DMS79 (cell line): ENCODE measurements around the gene GRHL3.
A peak's percentile ranks its signal among the peaks of the same experiment; 100 is the strongest.

ENCODE experiments used
- DNase-seq: peaks from one replicate; lab custom pipeline; 2025; lab: John Stamatoyannopoulos, UW

The GRHL3 gene

GRCh38 chr1:24374891-24375786 lies 56.0 kb downstream of the GRHL3 start:
- DNase-seq: no peak

GRCh38 chr1:24379733-24380315 lies 60.7 kb downstream of the GRHL3 start:
- DNase-seq: no peak

- no peak for DNase-seq
Observed at GRCh38 chr1:24380508-24380907, 61.4 kb downstream of the GRHL3 start.

DNA sequence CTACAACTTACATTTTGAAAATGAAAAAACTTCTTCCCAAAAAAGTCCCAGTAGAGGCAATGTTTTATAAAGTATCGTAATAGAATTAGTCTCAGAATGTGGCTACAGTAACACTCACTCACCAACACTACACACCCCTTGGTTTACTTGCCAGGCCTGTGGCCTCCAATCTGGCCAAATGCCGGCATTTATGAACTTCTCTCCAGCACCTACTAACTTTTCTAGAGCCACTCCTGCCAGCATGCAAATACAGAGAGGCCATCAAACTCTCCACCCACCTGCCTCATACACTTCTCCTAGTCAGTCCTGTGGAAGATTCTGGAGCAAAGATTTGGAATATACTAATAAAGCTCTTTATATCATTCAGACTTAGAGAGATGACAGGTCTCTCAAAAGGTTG lies 62.1 kb downstream of the GRHL3 start:
- no peak for DNase-seq

GRCh38 chr1:24382165-24382577 lies 63.0 kb downstream of the GRHL3 start:
- no peak for DNase-seq

GRCh38 chr1:24383381-24383940 lies 64.3 kb downstream of the GRHL3 start:
- DNase-seq: no peak

DNA sequence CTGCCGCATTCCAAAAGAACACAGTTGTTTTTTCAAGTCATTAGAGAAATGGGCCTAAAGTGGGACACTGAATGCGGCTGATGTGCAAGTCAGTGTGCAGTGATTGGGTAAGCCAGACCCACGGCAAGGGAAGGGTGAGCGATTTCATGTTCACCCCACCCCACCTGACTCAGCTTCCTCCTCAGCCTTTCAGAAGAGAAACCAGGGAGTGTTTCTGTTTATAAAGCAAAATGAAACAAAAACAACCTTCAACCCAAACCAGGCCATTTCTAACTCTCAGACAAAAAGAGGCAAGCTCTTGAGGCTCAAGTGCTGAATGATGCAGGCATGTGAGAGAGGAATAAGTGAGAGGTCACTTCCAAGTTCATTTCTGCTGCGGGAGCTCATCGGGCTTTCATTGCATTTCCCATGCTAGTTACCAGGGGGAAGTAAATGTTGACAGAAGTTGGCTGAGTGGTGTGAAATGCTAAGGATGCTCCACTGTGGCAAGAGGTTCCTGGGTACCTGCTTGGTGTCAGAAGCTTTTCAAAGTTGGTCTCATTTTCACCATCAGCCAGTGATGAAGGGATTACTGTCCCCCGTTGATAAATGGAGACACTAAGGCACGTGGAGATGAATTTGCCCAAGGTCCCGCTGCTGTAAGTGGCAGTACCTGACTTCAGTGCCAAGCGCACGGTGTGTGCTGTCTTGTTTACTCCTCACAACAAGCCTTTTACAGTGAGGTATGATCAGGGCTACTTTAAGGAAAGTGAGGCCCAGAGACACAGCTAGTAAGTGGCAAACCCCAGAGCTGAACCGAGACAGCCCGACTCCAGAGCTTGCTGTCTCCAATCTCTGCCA lies 65.3 kb downstream of the GRHL3 start:
- no peak for DNase-seq

GRCh38 chr1:24385160-24385940 lies 66.2 kb downstream of the GRHL3 start:
- no peak for DNase-seq

DNA sequence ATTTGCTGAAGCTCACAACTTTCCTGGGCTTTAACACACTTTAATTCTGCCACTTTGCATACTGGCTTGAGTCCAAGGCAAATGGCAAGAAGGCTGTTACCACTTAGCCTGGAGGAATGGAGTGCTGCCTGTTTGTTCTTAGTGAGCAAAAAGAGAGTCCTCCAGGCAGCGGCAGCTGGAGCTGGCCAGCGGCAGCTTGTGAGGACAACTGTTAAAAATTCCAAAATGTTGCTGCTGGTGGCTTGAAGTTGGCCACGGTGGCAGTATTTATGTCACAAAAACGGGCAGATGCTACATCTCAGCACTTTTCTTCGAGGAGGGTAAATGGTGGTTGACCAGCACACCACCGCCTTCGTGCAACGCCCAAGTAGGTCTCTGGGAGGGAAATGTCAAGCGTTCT lies 67.1 kb downstream of the GRHL3 start:
- peak; percentile 88 for DNase-seq

- no peak for DNase-seq
Observed at GRCh38 chr1:24386931-24387330, 67.8 kb downstream of the GRHL3 start.

DNA sequence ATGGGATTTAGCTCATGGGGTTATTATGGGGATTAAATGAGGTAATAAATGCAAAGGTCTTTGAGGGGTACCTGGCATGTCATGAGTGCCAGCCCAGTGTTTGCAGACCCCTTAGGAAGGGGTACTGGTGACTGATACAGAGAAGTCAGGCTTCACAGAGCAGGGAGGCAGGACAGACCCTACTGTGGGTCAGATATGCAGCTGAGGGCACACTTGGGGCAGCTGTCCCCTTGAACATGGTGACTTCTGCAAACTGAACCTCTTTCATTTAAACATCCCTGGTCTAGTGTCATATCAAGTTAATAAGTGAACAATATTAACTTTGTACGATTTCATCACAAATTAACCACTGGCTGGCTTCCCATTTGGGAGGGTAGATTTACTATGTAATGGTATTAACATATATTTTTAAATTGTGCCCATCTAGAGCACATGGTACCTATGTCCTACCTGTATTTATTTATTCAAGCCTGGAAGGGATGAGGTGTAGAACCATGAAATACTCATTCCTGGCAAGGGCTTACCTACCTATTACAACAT lies 68.5 kb downstream of the GRHL3 start:
- no peak for DNase-seq

- DNase-seq: no peak
Observed at GRCh38 chr1:24388331-24388885, 69.3 kb downstream of the GRHL3 start.

- no peak for DNase-seq
Observed at GRCh38 chr1:24389231-24389678, 70.1 kb downstream of the GRHL3 start.

DNA sequence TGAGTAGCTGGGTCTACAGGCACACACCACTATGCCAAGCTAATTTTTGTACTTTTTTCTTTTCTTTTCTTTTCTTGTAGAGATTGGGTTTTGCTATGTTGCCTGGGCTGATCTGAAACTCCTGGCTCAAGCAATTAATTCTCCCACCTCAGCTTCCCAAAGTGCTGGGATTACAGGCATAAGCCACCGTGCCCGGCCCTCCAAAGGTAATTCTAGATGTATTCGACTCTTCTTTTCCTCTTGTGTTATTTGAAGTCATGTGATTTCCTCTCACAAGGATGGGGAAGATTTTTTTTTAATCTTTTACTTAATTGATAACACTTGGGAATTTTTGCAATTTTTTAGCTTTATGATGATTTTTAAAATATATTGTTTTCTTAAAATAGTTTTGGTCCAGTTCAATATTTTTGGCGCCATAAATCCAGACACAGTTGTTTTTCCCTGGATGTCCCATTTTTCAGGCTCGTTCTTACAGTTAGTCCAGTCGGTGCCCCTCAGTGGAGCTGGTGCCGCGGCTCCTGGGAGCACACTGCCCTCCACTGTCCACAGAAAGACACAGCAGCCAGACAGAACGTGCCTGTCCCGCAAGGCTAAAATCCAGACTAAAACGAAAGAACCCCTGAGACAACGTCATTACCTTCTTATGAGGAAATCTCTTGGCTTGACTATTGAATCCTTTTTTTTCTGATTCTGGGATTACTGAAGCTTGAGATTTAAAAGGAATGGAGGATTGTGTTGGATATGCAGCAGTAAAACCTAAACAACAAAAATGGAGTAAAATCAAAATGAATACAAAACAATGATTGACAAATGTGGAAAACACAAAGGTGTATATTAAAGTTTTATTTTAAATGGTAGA lies 72.0 kb downstream of the GRHL3 start:
- peak; percentile 33 for DNase-seq

DNA sequence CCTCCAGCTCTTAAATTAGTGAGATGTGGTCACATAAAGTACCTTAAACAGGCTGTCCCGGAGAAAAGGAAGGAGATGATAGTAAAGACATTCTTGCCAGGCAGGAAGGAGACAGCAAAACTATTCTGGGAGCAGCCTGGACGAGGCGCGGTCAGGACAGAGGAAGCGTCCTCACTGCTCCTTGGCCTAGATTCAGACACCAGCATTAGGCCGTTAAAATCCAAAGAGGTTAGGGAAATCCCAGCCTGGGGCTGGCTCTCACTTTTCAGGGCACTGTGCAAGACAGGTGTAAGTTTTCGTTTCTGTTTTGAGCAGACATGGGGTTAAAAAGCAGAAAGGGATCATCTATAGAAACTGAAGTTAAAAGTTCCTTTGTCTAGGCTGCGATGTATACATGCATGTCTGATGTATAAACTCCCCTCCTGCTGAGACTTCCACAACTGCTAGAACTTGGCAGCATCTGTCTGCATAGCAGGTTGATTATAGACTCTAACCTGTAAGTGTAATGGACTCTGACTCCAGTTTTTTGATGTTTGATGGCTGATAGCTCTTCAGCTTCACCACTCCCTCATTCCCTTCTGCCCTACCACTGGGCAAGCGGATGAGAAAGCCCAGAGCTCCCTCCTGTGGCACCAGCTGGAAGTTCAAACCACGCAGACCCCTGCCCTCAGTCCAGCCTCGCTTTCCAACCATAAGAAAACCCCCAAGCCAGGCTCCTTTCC lies 72.9 kb downstream of the GRHL3 start:
- DNase-seq: peak; percentile 13

DNA sequence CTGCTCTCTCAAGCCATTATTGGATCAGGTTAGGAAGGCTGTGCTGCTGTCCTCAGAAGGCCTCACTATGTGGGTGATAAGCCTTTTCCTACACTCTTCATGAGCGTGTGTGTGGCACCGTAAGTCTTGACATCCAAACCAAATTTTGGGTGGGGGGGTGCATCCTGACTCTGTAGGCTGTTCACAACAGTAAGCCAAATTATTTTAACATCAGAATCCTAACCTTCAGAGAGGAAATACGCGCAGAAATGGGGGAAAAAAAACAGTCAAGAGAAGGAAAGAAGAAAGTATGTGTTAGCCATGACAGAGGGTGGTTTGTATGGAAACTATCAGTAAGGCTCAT lies 73.4 kb downstream of the GRHL3 start:
- no peak for DNase-seq

GRCh38 chr1:24392982-24393650 lies 74.0 kb downstream of the GRHL3 start:
- no peak for DNase-seq

DNA sequence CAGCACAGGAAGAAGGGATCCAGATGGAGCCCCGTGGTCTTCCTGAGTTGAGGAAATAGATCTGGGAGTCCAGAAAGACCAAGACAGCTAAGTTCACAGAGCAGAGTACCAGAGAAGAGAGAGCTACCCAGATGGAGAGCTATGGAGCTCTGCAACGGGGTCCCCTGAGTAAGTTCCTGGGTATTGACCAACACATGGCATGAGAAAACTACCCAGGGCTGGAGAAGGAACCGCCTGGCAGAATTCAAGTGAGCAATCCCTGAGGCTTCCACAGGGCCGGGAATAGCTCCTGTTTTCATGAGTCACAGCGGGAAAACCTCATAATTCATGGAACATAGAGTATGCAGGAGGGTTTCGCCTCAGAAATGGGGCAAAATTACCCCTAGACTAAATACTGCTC lies 74.7 kb downstream of the GRHL3 start:
- DNase-seq: no peak

GRCh38 chr1:24400065-24400464 lies 80.9 kb downstream of the GRHL3 start:
- no peak for DNase-seq
